ENCODE results near the gene NAALADL2.
A peak's percentile ranks its signal among the peaks of the same experiment; 100 is the strongest.
"Not testable (repeated sequence)": the region's sequence is repeated elsewhere in the genome, so short reads cannot be mapped to it uniquely, and the experiment has no call there.

Gene NAALADL2

DNA sequence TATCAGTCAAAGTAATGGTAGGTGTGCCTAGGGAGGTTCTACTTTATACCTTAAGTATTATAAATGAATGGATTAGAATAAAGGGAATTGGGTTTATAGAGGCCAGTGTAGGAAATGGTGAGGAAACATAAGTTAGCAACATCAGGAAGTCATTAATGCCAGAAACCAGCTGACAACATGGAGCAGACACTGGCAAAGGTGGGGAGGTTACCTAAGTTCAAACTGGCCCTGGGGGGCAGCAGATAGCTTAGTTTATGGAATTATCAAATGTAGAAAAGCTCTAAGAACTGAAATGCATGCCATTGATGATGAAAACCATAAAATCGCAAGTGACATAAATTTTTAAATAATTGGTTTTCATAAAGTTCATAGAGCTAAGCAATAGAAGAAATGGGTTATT, 498.6 kb downstream of the NAALADL2 start:
- DNase-seq (ENCODE audit: low read depth in 2 of 2): no peak

DNA sequence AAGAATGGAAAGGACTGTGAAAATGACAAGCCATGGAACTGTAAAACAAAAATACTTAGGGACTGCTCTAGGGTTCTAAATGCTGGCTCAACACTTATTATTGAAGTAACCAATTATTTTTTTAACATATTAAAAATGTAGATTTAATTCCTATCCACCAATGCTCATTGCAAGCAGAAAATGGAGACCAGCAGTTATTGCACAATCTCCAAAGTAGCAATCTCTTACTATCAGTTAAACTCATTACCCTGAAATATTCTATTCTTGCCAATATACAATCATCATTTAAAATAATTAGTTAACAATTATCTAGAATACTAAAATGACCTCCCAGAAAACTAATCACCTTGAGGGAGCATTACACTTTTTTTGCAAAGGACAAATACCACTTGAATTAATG, 499.8 kb downstream of the NAALADL2 start:
- DNase-seq (ENCODE audit: low read depth in 2 of 2): no peak

DNA sequence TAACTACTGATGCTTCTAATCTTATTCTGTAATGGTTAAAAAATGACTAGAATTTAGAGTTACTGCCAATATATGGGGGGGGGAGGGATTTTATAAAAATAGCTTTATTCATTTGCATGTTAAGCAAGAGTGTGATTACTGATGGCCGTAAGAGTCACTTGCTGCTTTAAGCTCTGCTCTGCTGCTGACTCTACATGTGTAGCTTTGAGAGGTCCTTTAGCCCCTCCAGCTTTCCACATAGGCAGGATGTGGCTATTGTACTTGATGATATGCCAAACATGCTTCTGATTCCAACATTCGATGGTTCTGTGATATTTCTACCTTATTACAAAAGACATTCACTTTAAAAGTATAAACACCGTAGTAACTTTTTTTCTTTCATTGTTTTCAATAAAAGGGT, 511.3 kb downstream of the NAALADL2 start:
- peak; percentile 52 to 63 for DNase-seq (ENCODE audit: low read depth in 2 of 2)

DNA sequence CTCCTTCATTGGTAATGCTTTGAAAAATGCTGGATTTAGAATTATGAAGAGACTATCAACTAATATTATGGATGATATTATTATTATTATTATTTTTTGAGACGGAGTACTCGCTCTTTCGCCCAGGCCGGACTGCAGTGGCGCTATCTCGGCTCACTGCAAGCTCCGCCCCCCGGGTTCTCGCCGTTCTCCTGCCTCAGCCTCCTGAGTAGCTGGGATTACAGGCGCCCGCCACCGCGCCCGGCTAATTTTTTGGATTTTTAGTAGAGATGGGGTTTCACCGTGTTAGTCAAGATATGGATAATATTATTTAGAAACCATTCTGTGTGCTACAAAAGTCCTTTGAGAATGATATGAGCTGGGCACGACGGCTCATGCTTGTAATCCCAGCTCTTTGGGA, 512.1 kb downstream of the NAALADL2 start:
- DNase-seq (ENCODE audit: low read depth in 2 of 2): not testable (repeated sequence)

DNA sequence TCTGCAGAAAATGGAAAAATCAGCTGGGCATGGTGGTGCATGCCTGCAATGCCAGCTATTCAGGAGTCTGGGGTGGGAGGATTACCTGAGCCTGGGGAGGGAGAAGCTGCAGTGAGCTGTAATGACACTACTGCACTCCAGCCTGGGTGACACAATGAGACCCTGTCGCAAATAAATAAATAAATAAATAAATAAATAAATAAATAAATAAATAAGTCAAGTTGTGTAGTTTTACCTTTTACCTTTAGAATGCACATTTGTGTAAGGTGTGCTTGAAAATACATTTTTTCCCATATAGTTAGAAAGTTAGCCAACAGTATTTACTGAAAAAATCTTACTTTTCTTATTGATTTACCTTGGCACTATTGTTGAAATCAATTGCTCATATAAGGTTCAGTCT, 515.6 kb downstream of the NAALADL2 start:
- no peak for DNase-seq (ENCODE audit: low read depth in 2 of 2)

DNA sequence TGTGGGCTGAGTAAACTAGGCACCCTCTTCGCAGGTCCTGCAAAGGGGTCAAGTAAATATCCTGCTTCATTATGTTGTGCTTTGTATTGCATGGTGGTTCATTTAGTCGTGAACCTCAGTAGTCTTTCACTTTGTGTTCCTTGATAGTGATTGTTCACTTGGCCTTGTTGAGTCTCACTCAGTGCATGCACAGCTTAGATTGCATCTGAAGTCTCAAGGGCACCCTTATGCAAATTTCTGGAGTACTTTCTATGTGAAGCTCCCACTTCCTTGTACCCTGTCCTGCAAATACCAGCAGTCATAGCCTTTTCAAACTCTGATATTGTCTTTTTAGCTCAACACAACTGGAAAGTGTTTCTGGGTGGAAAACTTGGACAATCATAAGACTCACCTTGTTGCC, 519.2 kb downstream of the NAALADL2 start:
- no peak for DNase-seq (ENCODE audit: low read depth in 2 of 2)

DNA sequence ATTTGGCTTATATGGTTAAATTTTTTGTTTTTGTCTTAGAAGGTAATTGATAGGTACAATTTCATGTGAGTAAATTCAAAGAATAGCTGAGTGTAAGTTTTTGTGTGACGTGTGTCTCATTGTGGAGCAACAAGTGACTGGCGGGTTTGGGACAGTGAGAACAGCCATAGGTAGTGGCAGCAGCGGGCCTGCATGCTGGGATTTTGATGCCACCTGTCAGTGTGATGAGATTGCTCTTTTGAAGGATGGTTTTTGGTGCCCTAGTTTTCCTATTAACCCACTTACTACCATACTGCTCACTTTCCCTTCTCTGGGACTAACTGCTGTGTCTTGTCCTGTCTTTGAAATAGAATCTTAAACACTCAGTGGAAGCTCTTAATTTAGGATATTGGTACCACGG, 522.6 kb downstream of the NAALADL2 start:
- no peak for DNase-seq (ENCODE audit: low read depth in 2 of 2)

DNA sequence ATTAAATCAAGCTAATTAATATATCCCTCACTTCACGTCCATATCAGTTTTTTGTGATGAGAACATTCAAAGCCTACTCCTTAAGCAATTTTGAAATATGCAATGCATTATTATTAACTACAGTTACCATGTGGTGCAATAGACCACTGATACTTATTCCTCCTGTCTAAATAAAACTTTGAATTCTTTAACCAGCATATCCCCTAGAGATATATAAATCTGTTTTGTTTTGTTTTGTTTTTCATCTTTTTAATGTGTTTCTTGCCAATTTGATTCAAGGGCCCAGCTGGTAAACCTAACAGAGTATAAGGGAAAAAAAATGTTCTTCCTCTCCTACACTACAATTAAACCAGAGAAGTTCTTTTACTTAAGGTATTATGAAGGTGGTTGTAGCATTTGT, 524.2 kb downstream of the NAALADL2 start:
- DNase-seq (ENCODE audit: low read depth in 2 of 2): peak; percentile 62 to 70

DNA sequence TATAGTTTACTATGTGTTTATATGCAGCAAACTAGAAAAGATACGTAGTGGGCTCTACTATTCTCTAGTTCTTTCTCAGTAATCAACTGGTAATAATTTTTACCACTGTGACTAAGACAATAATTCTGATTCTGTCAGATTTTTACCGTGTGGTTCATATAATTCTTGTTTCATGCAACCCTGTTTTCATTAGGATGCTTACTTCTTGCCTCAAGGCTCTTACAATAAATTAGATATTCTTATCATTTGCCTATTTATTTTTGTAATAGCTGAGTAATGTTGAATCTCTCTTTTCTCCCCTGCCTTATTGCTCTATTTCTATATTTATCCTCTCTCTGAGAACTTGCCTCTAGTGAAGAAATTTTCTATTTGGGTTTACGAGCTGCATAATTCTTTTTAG, 524.7 kb downstream of the NAALADL2 start:
- peak; percentile 64 to 69 for DNase-seq (ENCODE audit: low read depth in 2 of 2)

DNA sequence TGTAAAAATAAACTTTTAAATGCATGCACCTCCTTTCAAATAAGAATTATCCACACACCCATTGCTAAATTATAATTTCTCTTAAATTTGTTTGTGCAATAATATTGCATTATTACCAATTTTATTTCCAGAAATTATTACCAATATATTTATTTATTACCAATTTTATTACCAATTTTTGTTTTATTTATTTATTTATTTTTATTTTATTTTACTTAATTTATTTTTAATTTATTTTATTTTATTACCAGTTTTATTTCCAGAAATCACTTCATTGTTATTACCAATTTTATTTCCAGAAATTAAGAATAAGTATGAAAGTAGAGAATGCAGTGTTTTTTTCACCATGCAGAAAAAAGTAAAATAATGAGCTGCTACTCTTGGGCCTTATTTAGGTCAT, 525.4 kb downstream of the NAALADL2 start:
- no peak for DNase-seq (ENCODE audit: low read depth in 2 of 2)

DNA sequence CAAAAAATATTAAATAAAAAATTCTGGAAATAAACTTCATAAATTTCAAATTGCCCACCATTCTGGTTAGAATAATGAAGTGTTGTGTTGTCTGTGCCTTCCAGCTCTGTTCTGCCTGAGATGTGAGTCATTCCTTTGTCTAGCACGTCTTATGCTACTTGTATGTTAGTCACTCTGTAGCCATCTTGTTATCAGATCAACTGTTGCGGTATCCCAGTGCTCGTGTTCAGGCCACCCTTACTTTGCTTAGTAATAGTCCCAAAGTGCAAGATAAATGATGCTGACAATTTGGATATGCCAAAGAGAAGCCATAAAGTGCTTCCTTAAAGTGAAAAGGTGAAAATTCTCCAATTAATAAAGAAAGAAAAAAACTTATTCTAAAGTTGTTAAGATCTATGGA, 527.5 kb downstream of the NAALADL2 start:
- no peak for DNase-seq (ENCODE audit: low read depth in 2 of 2)

DNA sequence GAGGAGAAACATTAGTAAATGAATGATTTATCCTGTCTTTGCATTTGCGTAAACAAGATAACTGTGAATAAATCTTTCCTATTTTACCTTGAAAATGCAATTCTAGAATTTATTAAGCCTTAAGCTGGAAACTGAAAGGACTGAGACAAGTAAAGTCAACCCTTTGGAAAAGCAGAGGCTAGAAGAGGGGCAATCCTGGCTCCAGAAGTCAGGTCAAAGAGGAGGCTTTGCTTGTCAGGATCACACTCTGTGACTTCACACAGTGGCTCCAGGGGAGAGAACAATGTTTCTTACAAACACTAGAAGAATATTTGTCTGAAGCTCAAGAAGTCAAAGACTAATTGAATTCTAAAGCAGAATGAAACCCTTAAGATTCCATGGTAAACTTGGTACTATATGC, 530.4 kb downstream of the NAALADL2 start:
- DNase-seq (ENCODE audit: low read depth in 2 of 2): no peak

DNA sequence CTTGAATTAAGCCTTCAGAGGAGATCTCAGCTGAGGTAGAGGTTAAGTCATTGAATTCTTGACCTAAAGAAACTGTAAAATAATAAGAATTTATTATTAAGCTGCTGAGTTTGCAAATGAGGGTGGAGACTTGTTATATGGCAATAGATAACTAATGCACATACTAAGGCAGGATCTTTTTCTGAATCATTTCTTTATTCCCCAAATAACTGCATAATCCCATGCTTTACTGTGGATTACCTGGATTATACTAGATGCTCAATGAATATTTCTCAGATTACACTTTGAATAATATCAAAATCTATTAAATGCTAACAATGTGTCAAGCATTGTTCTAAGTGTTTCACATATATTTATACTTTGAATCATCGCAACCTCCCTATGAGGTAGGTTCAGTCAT, 532.5 kb downstream of the NAALADL2 start:
- DNase-seq (ENCODE audit: low read depth in 2 of 2): no peak

DNA sequence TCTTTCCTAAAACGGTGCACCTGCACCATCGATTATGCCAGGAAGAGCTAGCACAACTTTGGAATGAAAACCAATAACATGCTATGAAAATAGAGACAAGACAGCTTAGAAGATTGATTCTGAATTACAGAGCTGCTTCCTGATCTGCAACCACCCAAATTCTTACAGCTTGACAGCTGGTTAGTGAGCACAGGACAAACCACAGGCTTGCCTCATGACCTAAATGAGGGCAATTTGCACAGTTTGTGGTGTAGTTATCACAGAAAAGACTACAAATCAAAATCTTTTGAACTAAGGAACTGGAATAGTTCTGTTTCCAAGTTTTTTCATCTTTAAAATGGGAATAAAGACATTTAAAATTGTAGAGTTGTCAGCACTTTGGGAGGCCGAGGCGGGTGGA, 533.5 kb downstream of the NAALADL2 start:
- peak in 1 of 2 experiments; percentile 44 for DNase-seq (ENCODE audit: low read depth in 2 of 2)

DNA sequence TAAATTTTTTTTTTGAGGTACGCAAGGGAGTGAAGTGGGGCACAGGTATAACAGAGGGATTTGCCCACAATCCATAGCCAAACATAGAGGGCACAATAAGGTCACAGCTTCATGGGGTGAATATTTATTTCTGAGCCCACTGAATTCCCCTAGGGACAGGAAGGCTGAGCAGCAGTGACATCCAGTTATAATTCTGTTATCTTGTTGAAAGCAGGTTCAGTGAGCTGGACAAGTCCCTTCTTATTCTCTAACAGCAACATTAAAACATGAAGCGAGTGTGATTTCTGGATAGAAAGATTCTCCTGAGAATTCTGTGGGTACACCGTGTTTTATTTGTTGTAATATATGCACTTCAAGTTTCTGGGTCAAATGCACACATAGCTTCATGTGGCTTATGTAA, 538.2 kb downstream of the NAALADL2 start:
- DNase-seq (ENCODE audit: low read depth in 2 of 2): no peak

DNA sequence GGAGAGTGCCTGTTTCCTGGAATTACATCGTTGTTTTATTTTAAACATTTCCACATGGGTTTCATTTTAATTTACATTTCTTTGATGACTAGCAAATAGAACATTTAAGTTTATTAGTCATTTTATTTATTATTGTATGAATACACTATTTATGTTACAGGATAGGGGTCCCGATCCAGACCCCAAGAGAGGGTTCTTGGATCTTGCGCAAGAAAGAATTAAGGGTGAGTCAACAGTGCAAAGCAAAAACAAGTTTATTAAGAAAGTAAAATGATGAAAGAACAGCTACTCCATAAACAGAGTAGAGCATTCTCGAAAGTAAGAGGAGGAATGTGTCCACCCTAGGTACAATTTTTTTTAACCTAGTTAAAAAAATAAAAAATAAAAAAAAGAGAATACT, 539.5 kb downstream of the NAALADL2 start:
- peak in 1 of 2 experiments; percentile 70 for DNase-seq (ENCODE audit: low read depth in 2 of 2)

DNA sequence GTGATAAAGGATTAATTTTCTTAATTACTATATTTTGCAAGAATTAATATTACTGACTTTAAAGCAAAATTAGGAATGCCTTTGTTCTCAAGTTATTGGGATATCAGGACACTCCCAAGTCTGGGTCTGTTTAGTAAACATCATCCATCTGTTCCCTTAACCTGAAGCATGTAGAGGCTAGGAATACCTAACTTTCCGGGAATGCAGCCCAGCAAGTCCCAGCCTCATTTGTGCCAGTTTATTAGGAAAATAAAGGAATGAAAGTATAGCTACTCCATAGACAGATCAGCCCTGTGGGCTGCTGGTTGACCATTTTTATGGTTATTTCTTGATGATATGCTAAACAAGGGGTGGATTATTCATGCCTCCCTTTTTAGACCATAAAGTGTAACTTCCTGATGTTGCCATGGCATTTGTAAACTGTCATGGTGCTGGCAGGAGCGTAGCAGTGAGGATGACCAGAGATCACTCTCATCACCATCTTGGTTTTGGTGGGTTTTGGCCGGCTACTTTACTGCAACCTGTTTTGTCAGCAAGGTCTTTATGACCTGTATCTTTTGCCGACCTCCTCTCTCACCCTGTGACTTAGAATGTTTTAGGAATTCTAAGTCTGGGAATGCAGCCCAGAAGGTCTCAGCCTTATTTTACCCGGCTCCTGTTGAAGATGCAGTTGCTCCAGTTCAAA, 540.2 kb downstream of the NAALADL2 start:
- DNase-seq (ENCODE audit: low read depth in 2 of 2): no peak

DNA sequence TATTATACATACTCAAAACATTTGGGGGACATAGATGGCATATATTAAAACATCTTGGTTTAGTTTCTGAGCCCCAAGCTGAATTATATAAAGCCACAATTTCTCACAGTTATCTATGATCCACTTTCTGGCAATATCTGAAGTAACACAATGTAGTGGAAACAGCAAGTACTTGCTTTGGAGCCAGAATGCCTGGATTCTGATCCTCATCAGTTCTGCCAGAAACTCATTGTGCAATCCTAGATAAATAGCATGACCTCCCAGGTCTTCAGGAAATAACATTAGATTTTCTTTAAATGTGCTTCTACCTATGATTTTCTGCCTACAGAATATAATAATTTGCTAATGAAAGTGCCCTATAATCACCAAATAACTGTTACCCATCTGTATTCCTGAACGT, 544.9 kb downstream of the NAALADL2 start:
- no peak for DNase-seq (ENCODE audit: low read depth in 2 of 2)

DNA sequence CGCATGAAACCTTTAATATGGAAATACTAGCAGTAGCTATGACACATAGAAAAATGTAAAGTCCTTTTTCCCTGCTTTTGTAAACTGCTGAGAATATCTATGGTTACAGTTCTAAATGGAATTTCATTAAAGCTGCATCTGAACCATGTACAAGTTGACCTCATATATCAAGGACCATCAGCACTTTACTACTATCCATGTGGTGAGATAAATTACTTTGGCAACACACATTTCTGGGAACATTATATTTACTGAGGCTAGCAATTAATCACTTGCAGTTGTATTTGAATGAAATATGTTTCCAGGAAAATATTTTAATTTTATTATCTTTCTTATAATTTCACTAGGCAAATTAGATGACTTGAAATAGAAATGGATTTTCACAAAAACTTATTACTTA, 545.5 kb downstream of the NAALADL2 start:
- DNase-seq (ENCODE audit: low read depth in 2 of 2): peak; percentile 75 to 78

DNA sequence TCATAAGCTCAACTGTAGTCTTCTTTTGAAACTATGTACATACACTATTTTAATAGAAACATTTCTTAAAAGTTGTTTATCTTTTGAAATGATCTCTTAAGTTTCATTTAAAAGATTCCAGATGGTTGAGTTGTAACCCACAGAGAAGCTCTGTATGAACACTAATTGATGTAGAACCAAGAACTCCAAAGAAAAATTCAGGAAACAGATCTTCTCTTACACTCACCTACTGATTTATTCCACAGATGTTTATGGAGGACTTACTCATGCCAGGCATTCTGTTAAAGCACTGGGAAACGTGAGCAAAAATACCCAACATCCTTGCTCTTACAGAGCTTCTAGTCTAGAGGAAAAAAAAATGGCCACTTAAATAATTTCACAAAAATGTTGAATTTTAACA, 551.1 kb downstream of the NAALADL2 start:
- peak; percentile 80 to 81 for DNase-seq (ENCODE audit: low read depth in 2 of 2)

DNA sequence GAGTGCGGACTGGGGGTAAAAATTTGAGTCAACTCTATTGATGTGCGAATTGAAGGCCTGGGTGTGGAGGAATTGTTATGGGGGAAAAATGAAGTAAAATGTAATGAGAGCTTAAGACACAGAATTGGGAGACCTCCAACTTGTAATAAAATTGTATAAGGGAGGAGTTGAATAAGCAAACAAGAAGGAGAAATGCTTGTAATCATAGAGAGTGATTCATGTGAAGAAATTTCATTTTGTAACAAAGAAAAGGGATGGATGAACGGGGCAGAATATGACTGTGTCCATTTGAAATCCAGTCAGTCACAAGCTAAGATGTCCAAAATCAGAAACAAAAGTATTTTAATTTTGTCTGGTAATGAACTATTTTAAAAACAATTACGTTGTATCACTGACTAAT, 552.3 kb downstream of the NAALADL2 start:
- DNase-seq (ENCODE audit: low read depth in 2 of 2): no peak

DNA sequence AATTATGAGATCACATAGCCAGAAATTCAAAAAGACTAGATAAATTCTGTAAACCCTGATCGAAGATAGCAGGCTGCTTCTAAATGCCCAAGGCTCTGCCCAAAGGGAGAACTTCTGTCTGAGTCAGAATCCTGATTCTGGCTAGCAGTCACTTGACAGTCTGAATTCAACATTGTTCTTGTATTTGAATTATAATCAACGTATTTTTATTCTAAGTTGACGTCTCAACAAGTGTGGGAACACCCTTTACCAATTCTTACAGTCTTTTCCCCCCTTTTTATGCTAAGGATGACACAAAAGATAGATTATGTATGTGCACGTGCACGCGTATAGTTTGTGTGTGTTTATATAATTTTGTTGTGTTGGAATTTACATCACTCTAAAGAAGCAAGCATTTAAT, 552.8 kb downstream of the NAALADL2 start:
- no peak for DNase-seq (ENCODE audit: low read depth in 2 of 2)

DNA sequence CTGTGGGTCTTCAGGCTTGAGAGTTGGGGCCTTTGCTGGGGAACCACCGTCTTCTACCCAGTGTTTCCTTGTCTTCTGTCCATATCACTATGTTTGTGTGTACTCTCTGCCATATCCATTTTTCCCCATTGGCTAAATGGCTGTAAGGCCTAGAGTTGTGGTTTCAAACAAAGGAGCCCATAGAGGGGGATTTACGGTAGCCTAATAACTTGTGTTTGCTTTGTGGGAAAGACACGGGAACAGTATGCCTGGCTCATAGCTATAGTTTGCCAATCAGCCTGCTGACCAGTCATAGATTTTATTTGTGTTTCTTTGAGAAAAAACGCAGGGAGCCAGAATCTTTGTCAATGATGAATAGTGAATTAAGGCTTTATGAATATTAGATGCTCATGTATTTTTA, 554.8 kb downstream of the NAALADL2 start:
- no peak for DNase-seq (ENCODE audit: low read depth in 2 of 2)

DNA sequence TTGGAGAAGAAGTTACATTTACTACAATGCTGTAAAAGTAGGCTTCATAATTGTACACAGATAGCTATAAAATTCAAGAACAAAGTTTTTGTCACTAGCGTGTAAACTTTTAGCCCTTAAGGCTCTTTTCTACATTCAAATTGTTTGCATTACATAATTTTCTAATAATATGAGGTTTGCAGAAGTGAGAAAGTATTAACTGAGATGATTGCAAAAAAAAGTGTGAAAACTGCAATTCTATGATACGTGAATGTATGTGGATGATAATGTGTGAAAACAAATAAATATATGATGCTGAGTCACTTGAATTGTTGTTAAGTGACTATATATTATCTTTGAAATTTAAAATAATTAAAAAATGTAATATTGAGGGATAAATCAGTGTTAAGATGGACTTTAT, 557.5 kb downstream of the NAALADL2 start:
- DNase-seq (ENCODE audit: low read depth in 2 of 2): no peak
